Colonic mucosa (tissue), 4 donors: ENCODE data around the gene UNC13C. TPM values are rescaled to one million over a fixed set of nuclear protein-coding genes. Genes with fewer than 3 reads are reported as not detected.
"Not testable (repeated sequence)": the region's sequence is repeated elsewhere in the genome, so short reads cannot be mapped to it uniquely, and the experiment has no call there.

Source experiments
- DNase-seq: peaks from one replicate; pipeline ENCODE4 v3.0.0-alpha.2; 2020
- H3K27ac ChIP-seq: fragments of 200-600 bp; one replicate; pipeline ENCODE4 v1.8.0; 2021
- H3K27me3 ChIP-seq: fragments of 200-600 bp; one replicate; pipeline ENCODE4 v1.8.0; 2021
- H3K36me3 ChIP-seq: fragments of 200-600 bp; one replicate; pipeline ENCODE4 v1.8.0; 2021
- H3K4me1 ChIP-seq: fragments of 200-600 bp; one replicate; pipeline ENCODE4 v1.8.0; 2021; ENCODE audit warnings: mild to moderate bottlenecking
- H3K4me3 ChIP-seq: fragments of 200-600 bp; one replicate; pipeline ENCODE4 v1.8.0; 2021
- H3K9ac ChIP-seq, 2 donors: one replicate each; pipeline ENCODE4 v1.7.0; 2013; ENCODE audit warnings: control low read depth in 2 of 2, low read depth in 2 of 2, low read length in 2 of 2
- H3K9me3 ChIP-seq: fragments of 200-600 bp; one replicate; pipeline ENCODE4 v1.8.0; 2021
- CTCF ChIP-seq: fragments of 200-600 bp; IDR thresholded peaks from one replicate; pipeline ENCODE4 v1.8.0; 2022; ENCODE audit warnings: antibody characterized with exemption, mild to moderate bottlenecking
- intact Hi-C: fragments of 100-400 bp; cut with DNase I; formaldehyde crosslinking; loops from one replicate; pipeline ENCODE4 v1.14.1; 2022
- total RNA-seq, 2 donors: library from RNA; stranded (reverse); fragmentation: NEBNext Ultra II Directional in 1 of 2; extraction: Animal tissue kit (Norgen Biotek cat#: 25700) in 1 of 2; gene quantifications; one replicate each; pipeline ENCODE4 v1.2.1, GENCODE V29; 2021
- donor health status: healthy.
- donor health status: DM: no; HTN: no; CAD: no.
- donor health status: DM: no; HTN: no; CAD: no.

The UNC13C gene
- total RNA-seq, 2 donors from 2014 or later, result 0.05 to 0.13 TPM

- no peak for TF ChIP-seq CTCF
- intact Hi-C loops, result no loop called here
Observed at GRCh38 chr15:54428596-54428995, 450.4 kb downstream of the UNC13C start.

DNA sequence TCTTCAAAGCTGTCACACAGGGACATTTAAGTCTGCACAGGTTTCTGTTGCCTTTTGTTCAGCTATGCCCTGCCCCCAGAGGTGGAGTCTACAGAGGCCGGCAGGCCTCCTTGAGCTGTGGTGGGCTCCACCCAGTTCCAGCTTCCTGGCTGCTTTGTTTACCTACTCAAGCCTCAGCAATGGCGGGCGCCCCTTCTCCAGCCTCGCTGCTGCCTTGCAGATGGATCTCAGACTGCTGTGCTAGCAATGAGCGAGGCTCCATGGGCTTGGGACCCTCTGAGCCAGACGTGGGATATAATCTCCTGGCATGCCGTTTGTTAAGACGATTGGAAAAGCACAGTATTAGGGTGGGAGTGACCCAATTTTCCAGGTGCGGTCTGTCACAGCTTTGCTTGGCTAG lies 472.0 kb downstream of the UNC13C start:
- H3K9ac ChIP-seq, H3K4me1 ChIP-seq, H3K9me3 ChIP-seq, H3K4me3 ChIP-seq, H3K27me3 ChIP-seq, intact Hi-C loops, H3K27ac ChIP-seq, H3K36me3 ChIP-seq, DNase-seq: not testable (repeated sequence)

More at GRCh38 chr15:54428596-54428995, 450.4 kb downstream of the UNC13C start:
- no peak for DNase-seq
- no peaks in the 10 kb centered on the region for H3K4me1 ChIP-seq
- H3K27ac ChIP-seq, result no peak overlapping the region
- no peaks in the 10 kb centered on the region for H3K36me3 ChIP-seq
- no peak overlapping the region for H3K4me3 ChIP-seq
- no peaks in the 10 kb centered on the region for H3K9me3 ChIP-seq
- H3K9ac ChIP-seq, result no peak overlapping the region
- no peaks in the 10 kb centered on the region for H3K27me3 ChIP-seq

GRCh38 chr15:54456413-54456812 lies 478.2 kb downstream of the UNC13C start:
- H3K27ac ChIP-seq, result no peak overlapping the region
- no peak for TF ChIP-seq CTCF
- intact Hi-C loops, result no loop called here
- H3K4me3 ChIP-seq, result no peak overlapping the region
- H3K27me3 ChIP-seq, result no peaks in the 10 kb centered on the region
- H3K4me1 ChIP-seq, result no peaks in the 10 kb centered on the region
- H3K9ac ChIP-seq, result no peak overlapping the region
- no peak for DNase-seq
- no peaks in the 10 kb centered on the region for H3K36me3 ChIP-seq
- H3K9me3 ChIP-seq, result no peaks in the 10 kb centered on the region

DNA sequence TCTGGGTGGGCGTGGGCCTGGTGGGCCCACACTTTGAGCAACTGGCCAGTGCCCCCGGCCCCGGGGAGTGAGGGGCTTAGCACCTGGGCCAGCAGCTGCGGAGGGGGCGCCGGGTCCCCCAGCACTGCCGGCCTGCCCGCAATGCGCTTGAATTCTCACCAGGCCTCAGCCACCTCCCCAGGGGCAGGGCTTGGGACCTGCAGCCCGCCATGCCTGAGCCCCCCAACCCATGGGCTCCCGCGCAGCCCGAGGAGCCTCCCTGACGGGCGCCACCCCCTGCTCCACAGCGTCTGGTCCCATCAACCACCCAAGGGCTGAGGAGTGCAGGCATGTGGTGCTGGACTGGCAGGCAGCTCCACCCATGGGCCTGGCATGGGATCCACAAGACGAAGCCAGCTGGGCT lies 484.3 kb downstream of the UNC13C start:
- no peak for DNase-seq
- intact Hi-C loops, result no loop called here
- Histone ChIP-seq H3K4me1 (no peaks in the 10 kb centered on the region), H3K4me3 (no peak overlapping the region), H3K9me3 (no peaks in the 10 kb centered on the region), H3K27me3 (no peaks in the 10 kb centered on the region), H3K36me3 (no peaks in the 10 kb centered on the region), H3K27ac (no peak overlapping the region), H3K9ac (no peak overlapping the region)
- no peak for TF ChIP-seq CTCF

GRCh38 chr15:54481819-54482218 lies 503.6 kb downstream of the UNC13C start:
- DNase-seq, result no peak
- Histone ChIP-seq H3K4me1 (no peaks in the 10 kb centered on the region), H3K36me3 (no peaks in the 10 kb centered on the region), H3K27me3 (no peaks in the 10 kb centered on the region), H3K4me3 (no peak overlapping the region), H3K9ac (no peak overlapping the region), H3K9me3 (no peaks in the 10 kb centered on the region), H3K27ac (no peak overlapping the region)
- no peak for TF ChIP-seq CTCF
- intact Hi-C loops, result no loop called here

- no peaks in the 10 kb centered on the region for H3K9me3 ChIP-seq
- H3K9ac ChIP-seq, result no peak overlapping the region
- no peak for DNase-seq
- H3K4me3 ChIP-seq, result no peak overlapping the region
- no peak overlapping the region for H3K27ac ChIP-seq
- no peaks in the 10 kb centered on the region for H3K36me3 ChIP-seq
- H3K4me1 ChIP-seq, result no peaks in the 10 kb centered on the region
- no peaks in the 10 kb centered on the region for H3K27me3 ChIP-seq
- intact Hi-C loops, result no loop called here
- no peak for TF ChIP-seq CTCF
Observed at GRCh38 chr15:54482251-54482650, 504.0 kb downstream of the UNC13C start.
